RCC 7860 (cell line): ENCODE results near the gene PKNOX2.

Experiments used
- DNase-seq: peaks from one replicate; pipeline ENCODE4 v3.0.0-alpha.2; 2015; ENCODE audit warnings: low spot score
- FAIRE-seq: peaks from 2 replicates; lab custom pipeline; 2012; peaks lifted over from hg19 to GRCh38; lab: Jason Lieb, UNC

The PKNOX2 gene

GRCh38 chr11:125227151-125227550 is 62.6 kb downstream of the PKNOX2 start:
- FAIRE-seq (no peak), DNase-seq (no peak)

- DNase-seq (no peak), FAIRE-seq (no peak)
These were observed 63.9 kb downstream of the PKNOX2 start for GRCh38 chr11:125228445-125228844.

GRCh38 chr11:125228993-125229392 is 64.4 kb downstream of the PKNOX2 start:
- FAIRE-seq: no peak
- DNase-seq: no peak

GRCh38 chr11:125229916-125230315 is 65.4 kb downstream of the PKNOX2 start:
- DNase-seq: no peak

GRCh38 chr11:125233116-125233515 is 68.6 kb downstream of the PKNOX2 start:
- no peak for FAIRE-seq
- DNase-seq: no peak

More at GRCh38 chr11:125229916-125230315, 65.4 kb downstream of the PKNOX2 start:
- FAIRE-seq: no peak

GRCh38 chr11:125233736-125234275 is 69.3 kb downstream of the PKNOX2 start:
- no peak for DNase-seq
- FAIRE-seq: no peak

- DNase-seq: no peak
- no peak for FAIRE-seq
These were observed 70.5 kb downstream of the PKNOX2 start for GRCh38 chr11:125235071-125235471.

- no peak for FAIRE-seq
- DNase-seq: no peak
These were observed 71.7 kb downstream of the PKNOX2 start for GRCh38 chr11:125236072-125236825.

- FAIRE-seq: no peak
- DNase-seq: no peak
These were observed 75.3 kb downstream of the PKNOX2 start for GRCh38 chr11:125239585-125240560.

- FAIRE-seq (no peak), DNase-seq (no peak)
These were observed 76.6 kb downstream of the PKNOX2 start for GRCh38 chr11:125241104-125241503.

- FAIRE-seq: no peak
These were observed 77.7 kb downstream of the PKNOX2 start for GRCh38 chr11:125242141-125242775.

GRCh38 chr11:125244166-125244565 is 79.6 kb downstream of the PKNOX2 start:
- DNase-seq: no peak
- FAIRE-seq: no peak

More at GRCh38 chr11:125242141-125242775, 77.7 kb downstream of the PKNOX2 start:
- no peak for DNase-seq

GRCh38 chr11:125245299-125245698 is 80.7 kb downstream of the PKNOX2 start:
- DNase-seq (no peak), FAIRE-seq (no peak)

GRCh38 chr11:125247431-125247830 is 82.9 kb downstream of the PKNOX2 start:
- FAIRE-seq (no peak), DNase-seq (no peak)

GRCh38 chr11:125250318-125251213 is 86.0 kb downstream of the PKNOX2 start:
- DNase-seq (no peak), FAIRE-seq (no peak)

GRCh38 chr11:125251214-125251545 is 86.6 kb downstream of the PKNOX2 start:
- FAIRE-seq (no peak), DNase-seq (no peak)

GRCh38 chr11:125251956-125252355 is 87.4 kb downstream of the PKNOX2 start:
- no peak for DNase-seq
- FAIRE-seq: no peak

GRCh38 chr11:125253289-125253688 is 88.7 kb downstream of the PKNOX2 start:
- FAIRE-seq: no peak
- no peak for DNase-seq

- no peak for DNase-seq
- no peak for FAIRE-seq
These were observed 89.4 kb downstream of the PKNOX2 start for GRCh38 chr11:125253795-125254525.
